H1 (cell line): ENCODE measurements around the gene SLC7A8. TPM values are rescaled to one million over a fixed set of nuclear protein-coding genes. Genes with fewer than 3 reads are reported as not detected.

Experiments
- CTCF ChIA-PET: fragments of 300-600 bp; sonication (Branson Sonifier 250); formaldehyde crosslinking; loops from one replicate; lab custom pipeline; 2021; ENCODE audit not compliant: partially characterized antibody; lab: Charles Lee
- POLR2A ChIA-PET: fragments of 300-600 bp; sonication (Branson Sonifier 250); formaldehyde crosslinking; loops from one replicate; lab custom pipeline; 2021; ENCODE audit warnings: inconsistent platforms; ENCODE audit not compliant: partially characterized antibody; lab: Charles Lee
- DNase-seq, 2 experiments: peaks; one replicate each; pipeline versions ENCODE4 v3.0.0 to v3.0.0-alpha.2; 2010 to 2022; ENCODE audit warnings: low spot score in 2 of 2, low read depth in 1 of 2, mixed read lengths in 1 of 2
- FAIRE-seq: peaks from 2 replicates; lab custom pipeline; 2011; peaks lifted over from hg19 to GRCh38; lab: Jason Lieb, UNC
- H2AFZ ChIP-seq: 2 replicates; pipeline ENCODE4 v1.8.1; 2012; ENCODE audit warnings: low read length, inconsistent platforms
- H2AK5ac ChIP-seq: 2 replicates; pipeline ENCODE4 v1.6.1; 2013; ENCODE audit warnings: low read depth, low read length
- H2BK120ac ChIP-seq: replicated peaks from 2 replicates; pipeline ENCODE3; 2013; ENCODE audit warnings: low read depth, low read length, inconsistent platforms
- H2BK12ac ChIP-seq: 2 replicates; pipeline ENCODE4 v1.6.1; 2013; ENCODE audit warnings: low read depth, low read length
- H2BK15ac ChIP-seq: 2 replicates; pipeline ENCODE4 v1.6.1; 2013; ENCODE audit warnings: low read length
- H2BK20ac ChIP-seq: 2 replicates; pipeline ENCODE4 v1.6.1; 2013; ENCODE audit warnings: low read length
- H2BK5ac ChIP-seq: 2 replicates; pipeline ENCODE4 v1.6.1; 2013; ENCODE audit warnings: low read depth, low read length
- H3K14ac ChIP-seq: 2 replicates; pipeline ENCODE4 v1.6.1; 2013; ENCODE audit warnings: inconsistent platforms; ENCODE audit not compliant: insufficient read length
- H3K18ac ChIP-seq: 2 replicates; pipeline ENCODE4 v1.6.1; 2013; ENCODE audit warnings: low read length; ENCODE audit errors: extremely low read depth
- H3K23ac ChIP-seq: 2 replicates; pipeline ENCODE4 v1.6.1; 2013; ENCODE audit warnings: inconsistent platforms; ENCODE audit not compliant: insufficient read length
- H3K23me2 ChIP-seq: 2 replicates; pipeline ENCODE4 v1.6.1; 2013; ENCODE audit warnings: low read depth, low read length
- H3K27ac ChIP-seq: 2 replicates; pipeline ENCODE4 v1.6.1; 2011; ENCODE audit warnings: low read depth, low read length, inconsistent platforms
- H3K27me3 ChIP-seq, 4 experiments: replicated peaks in 1 of 4; 1 replicate in 1 of 4; 2 replicates in 3 of 4; pipeline versions ENCODE4 v1.6.1 to v1.8.1; 2011 to 2013; ENCODE audit warnings: low read length in 3 of 4, mild to moderate bottlenecking in 3 of 4, inconsistent platforms in 2 of 4, mixed read lengths in 2 of 4, moderate library complexity in 1 of 4; ENCODE audit not compliant: control insufficient read depth in 3 of 4, insufficient read depth in 3 of 4; ENCODE audit errors: extremely low read depth in 1 of 4
- H3K36me3 ChIP-seq, 4 experiments: 2 replicates each; pipeline versions ENCODE4 v1.6.1 to v1.8.1; 2011 to 2013; ENCODE audit warnings: mild to moderate bottlenecking in 4 of 4, low read length in 3 of 4, moderate library complexity in 2 of 4, control low read depth in 1 of 4, inconsistent platforms in 1 of 4; ENCODE audit not compliant: insufficient read depth in 4 of 4, control insufficient read depth in 2 of 4
- H3K4ac ChIP-seq: replicated peaks from 2 replicates; pipeline ENCODE3; 2013; ENCODE audit warnings: low read length, low read depth, mixed read lengths, inconsistent platforms; ENCODE audit not compliant: insufficient read length
- H3K4me1 ChIP-seq, 4 experiments: replicated peaks in 1 of 4; 1 replicate in 1 of 4; 2 replicates in 3 of 4; pipeline versions ENCODE4 v1.6.1 to v1.8.1; 2011 to 2013; ENCODE audit warnings: low read length in 3 of 4, inconsistent platforms in 2 of 4, mixed read lengths in 1 of 4; ENCODE audit not compliant: insufficient read depth in 4 of 4, control insufficient read depth in 3 of 4
- H3K4me2 ChIP-seq, 2 experiments: 2 replicates each; pipeline versions ENCODE4 v1.6.1 to v1.8.1; 2011 to 2013; ENCODE audit warnings: low read depth in 2 of 2, low read length in 2 of 2, control low read depth in 1 of 2, inconsistent platforms in 1 of 2, mild to moderate bottlenecking in 1 of 2; ENCODE audit not compliant: insufficient read depth in 1 of 2
- H3K4me3 ChIP-seq, 4 experiments: fragments of 200-600, 300-600 bp in 1 of 4; sonication (generic), shearing (Covaris generic), sonication (Bioruptor Twin) in 1 of 4; 2 replicates each; pipeline versions ENCODE4 v1.5.1 to v1.8.1; 2011 to 2016; ENCODE audit warnings: low read length in 4 of 4, low read depth in 3 of 4, control low read depth in 2 of 4, inconsistent platforms in 2 of 4, mild to moderate bottlenecking in 2 of 4, mixed read lengths in 1 of 4, moderate library complexity in 1 of 4; ENCODE audit not compliant: insufficient read depth in 2 of 4; ENCODE audit errors: extremely low read depth in 1 of 4
- H3K56ac ChIP-seq: replicated peaks from 2 replicates; pipeline ENCODE3; 2013; ENCODE audit warnings: low read depth, mild to moderate bottlenecking, mixed read lengths, low read length, inconsistent platforms; ENCODE audit not compliant: insufficient read length
- H3K79me1 ChIP-seq: 2 replicates; pipeline ENCODE4 v1.6.1; 2013; ENCODE audit warnings: low read depth, low read length, control low read depth
- H3K79me2 ChIP-seq, 2 experiments: 2 replicates each; pipeline versions ENCODE4 v1.6.1 to v1.8.1; 2012 to 2013; ENCODE audit warnings: low read length in 2 of 2, mild to moderate bottlenecking in 2 of 2, inconsistent platforms in 1 of 2; ENCODE audit not compliant: insufficient read depth in 2 of 2, control insufficient read depth in 1 of 2
- H3K9ac ChIP-seq, 4 experiments: replicated peaks in 1 of 4; 1 replicate in 1 of 4; 2 replicates in 3 of 4; pipeline versions ENCODE4 v1.6.1 to v1.8.1; 2011 to 2013; ENCODE audit warnings: low read depth in 3 of 4, low read length in 3 of 4, control low read depth in 2 of 4, mild to moderate bottlenecking in 2 of 4, moderate library complexity in 2 of 4, inconsistent platforms in 1 of 4; ENCODE audit errors: extremely low read depth in 1 of 4
- H3K9me3 ChIP-seq, 2 experiments: 2 replicates each; pipeline versions ENCODE4 v1.6.1 to v1.8.1; 2012 to 2013; ENCODE audit warnings: mild to moderate bottlenecking in 2 of 2, moderate library complexity in 2 of 2, control low read depth in 1 of 2, inconsistent platforms in 1 of 2, low read depth in 1 of 2, low read length in 1 of 2, mixed read lengths in 1 of 2; ENCODE audit not compliant: insufficient read depth in 2 of 2
- H4K20me1 ChIP-seq, 2 experiments: replicated peaks in 1 of 2; 2 replicates each; pipeline versions ENCODE3 to v1.8.1; 2011 to 2013; ENCODE audit warnings: inconsistent platforms in 2 of 2, low read length in 2 of 2, mild to moderate bottlenecking in 1 of 2; ENCODE audit not compliant: insufficient read depth in 2 of 2, control insufficient read depth in 1 of 2
- H4K5ac ChIP-seq: 2 replicates; pipeline ENCODE4 v1.6.1; 2013; ENCODE audit warnings: low read length, low read depth, mixed read lengths, inconsistent platforms; ENCODE audit not compliant: insufficient read length
- H4K8ac ChIP-seq: 2 replicates; pipeline ENCODE4 v1.8.0; 2013; ENCODE audit warnings: mild to moderate bottlenecking, moderate library complexity, low read length, inconsistent platforms; ENCODE audit not compliant: insufficient read depth; ENCODE audit errors: extremely low read depth
- H4K91ac ChIP-seq: replicated peaks from 2 replicates; pipeline ENCODE3; 2013; ENCODE audit warnings: low read length, mixed read lengths, inconsistent platforms; ENCODE audit not compliant: insufficient read length
- ASH2L ChIP-seq: fragments of 200-600, 300-600 bp; sonication (generic); IDR thresholded peaks from one replicate; pipeline ENCODE4 v1.7.1; 2017; ENCODE audit warnings: low read length
- CTBP2 ChIP-seq: IDR thresholded peaks from 2 replicates; pipeline ENCODE4 v1.7.0; 2011; ENCODE audit warnings: borderline replicate concordance, mild to moderate bottlenecking, moderate library complexity, mixed read lengths, low read length; ENCODE audit not compliant: insufficient read depth, insufficient read length
- E2F6 ChIP-seq: IDR thresholded peaks from 2 replicates; pipeline ENCODE4 v1.6.1; 2012; ENCODE audit warnings: inconsistent platforms
- HDAC6 ChIP-seq: IDR thresholded peaks from one replicate; pipeline ENCODE4 v1.7.1; 2012; ENCODE audit warnings: low read depth, mild to moderate bottlenecking, inconsistent platforms, low read length, moderate library complexity
- NANOG ChIP-seq: IDR thresholded peaks from 2 replicates; pipeline ENCODE4 v1.6.1; 2011; ENCODE audit warnings: low read length, low read depth, mild to moderate bottlenecking, inconsistent platforms; ENCODE audit not compliant: insufficient read depth, poor library complexity, severe bottlenecking
- TAF1 ChIP-seq: IDR thresholded peaks from 2 replicates; pipeline ENCODE4 v1.6.1; 2011; ENCODE audit warnings: mild to moderate bottlenecking, low read depth, low read length
- TBP ChIP-seq: IDR thresholded peaks from 2 replicates; pipeline ENCODE4 v1.6.1; 2011; ENCODE audit warnings: low read depth, low read length, improper control_type of control experiment
- TEAD4 ChIP-seq: IDR thresholded peaks from 2 replicates; pipeline ENCODE4 v1.6.1; 2012; ENCODE audit warnings: low read depth, low read length, inconsistent platforms, mixed read lengths
- USF2 ChIP-seq: IDR thresholded peaks from 2 replicates; pipeline ENCODE4 v1.6.1; 2011; ENCODE audit warnings: low read length, improper control_type of control experiment
- WGBS, 2 experiments: shearing (Covaris generic) in 1 of 2; methylation state at CpG; one replicate each; pipeline versions ENCODE4 v1.1.6 to v1.1.7; 2013 to 2015; ENCODE audit warnings: low lambda C conversion rate in 2 of 2, mixed read lengths in 2 of 2, inconsistent platforms in 1 of 2, low coverage in 1 of 2, missing lambda C conversion rate in 1 of 2; ENCODE audit not compliant: insufficient replicate concordance in 2 of 2, insufficient coverage in 1 of 2, insufficient read length in 1 of 2; ENCODE audit errors: extremely low coverage in 1 of 2, missing lambda C conversion rate in 1 of 2; 5-methylcytosine and 5-hydroxymethylcytosine counted together
- polyA plus RNA-seq, 7 experiments: library from polyadenylated mRNA; depleted of rRNA in 3 of 7; stranded (reverse) in 5 of 7; unstranded in 2 of 7; fragments of >200 nt in 5 of 7; fragments of 200-250 nt in 2 of 7; gene quantifications; 1 replicate in 5 of 7; 2 replicates in 1 of 7; 4 replicates in 1 of 7; pipeline versions ENCODE4 v1.2.1 to v1.2.3, GENCODE V29; 2011 to 2013; ENCODE audit warnings: missing spikeins in 2 of 7, mixed read lengths in 2 of 7
- total RNA-seq: library from RNA; stranded (reverse); fragmentation: NEBNext Ultra II Directional; extraction: Animal tissue kit (Norgen Biotek cat#: 25700); gene quantifications from 2 replicates; pipeline ENCODE4 v1.2.1, GENCODE V29; 2021
- TF ChIP-seq, protein P1 (sequence below): IDR thresholded peaks from 2 replicates; pipeline ENCODE4 v1.6.1; 2011; ENCODE audit warnings: low read depth, mild to moderate bottlenecking, low read length; ENCODE audit not compliant: insufficient read depth

The SLC7A8 gene
- total and polyA plus RNA-seq, 2 of the 8 experiments (the other 6 are each of a cell fraction or from before 2014, with no cell fraction given) = 182 to 204 TPM

DNA sequence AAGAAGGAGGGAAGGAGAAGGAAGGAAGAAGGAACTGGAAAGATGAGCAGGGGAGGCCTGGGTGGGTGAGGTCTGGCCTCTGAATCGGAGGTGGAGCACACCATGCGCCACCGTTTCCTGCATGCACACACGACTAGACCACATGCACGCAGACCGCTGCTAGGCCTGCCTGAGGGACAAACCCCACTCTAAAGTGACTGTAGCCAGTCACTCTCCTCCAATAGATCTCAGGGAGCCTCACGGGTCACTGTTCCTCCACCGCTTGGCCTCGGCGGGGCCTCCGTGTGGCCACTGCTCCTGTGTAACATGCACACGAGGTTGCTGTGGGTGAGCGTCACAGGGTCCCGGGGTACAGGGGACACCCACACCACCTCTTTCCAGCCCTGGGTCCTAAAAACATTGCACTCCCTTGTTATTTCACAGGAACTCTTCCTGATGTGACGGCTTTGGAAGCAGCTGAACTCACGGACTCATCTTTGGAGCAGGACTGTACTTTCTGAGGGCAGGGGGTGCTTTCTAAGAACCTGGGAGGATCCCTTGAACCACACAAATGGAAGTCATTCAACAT is 46.8 kb downstream of the SLC7A8 start:
- no peak overlapping the region for H2AK5ac ChIP-seq
- CTCF ChIA-PET = interaction anchor here (0.9 to 1.5 kb wide), 2 partner anchors 50 to 131 kb away, joined by 3 to 10 read pairs; no protein-coding TSS in a partner anchor
- H3K18ac ChIP-seq = no peak overlapping the region

More for the DNA sequence above, 46.8 kb downstream of the SLC7A8 start:
- H3K9ac ChIP-seq = no peak overlapping the region
- no peak for FAIRE-seq
- H3K4me2 ChIP-seq = no peak overlapping the region
- no peak overlapping the region for H2AFZ ChIP-seq
- H3K79me2 ChIP-seq = no peaks in the 10 kb centered on the region
- no peak overlapping the region for H3K14ac ChIP-seq
- no peak for DNase-seq
- no peak overlapping the region for H3K4me3 ChIP-seq
- H2BK5ac ChIP-seq = no peak overlapping the region
- no peak overlapping the region for H3K56ac ChIP-seq
- no peak overlapping the region for H4K8ac ChIP-seq
- peaks cover 5 to 39% (median 25%) of the 10 kb centered on the region in 4 experiments; a peak in 6 of 8 replicates for H3K36me3 ChIP-seq
- H3K4ac ChIP-seq = no peak overlapping the region
- no peak overlapping the region for H3K23ac ChIP-seq
- POLR2A ChIA-PET = interaction anchor here (1.0 to 2.2 kb wide), 2 partner anchors 11 to 27 kb away, joined by 3 to 9 read pairs; no protein-coding TSS in a partner anchor
- no peak overlapping the region for H4K5ac ChIP-seq
- H3K27ac ChIP-seq = no peak overlapping the region
- H2BK20ac ChIP-seq = no peak overlapping the region
- no peaks in the 10 kb centered on the region for H3K27me3 ChIP-seq
- H2BK12ac ChIP-seq = no peak overlapping the region
- WGBS, 2 experiments = 96% methylated on average over 14 of the region's 16 CpGs; no CpG with 5 or more reads in 1 of the 2 experiments
- H2BK15ac ChIP-seq = no peak overlapping the region
- TF ChIP-seq E2F6 (no peak), USF2 (no peak), NANOG (no peak), TAF1 (no peak), TEAD4 (no peak), CTBP2 (no peak), TBP (no peak), ASH2L (no peak), HDAC6 (no peak)
- TF ChIP-seq, protein P1, sequence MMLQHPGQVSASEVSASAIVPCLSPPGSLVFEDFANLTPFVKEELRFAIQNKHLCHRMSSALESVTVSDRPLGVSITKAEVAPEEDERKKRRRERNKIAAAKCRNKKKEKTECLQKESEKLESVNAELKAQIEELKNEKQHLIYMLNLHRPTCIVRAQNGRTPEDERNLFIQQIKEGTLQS = no peak
- no peaks in the 10 kb centered on the region for H3K9me3 ChIP-seq
- peaks cover 2 to 3% of the 10 kb centered on the region in 2 experiments for H4K20me1 ChIP-seq
- H3K79me1 ChIP-seq = no peaks in the 10 kb centered on the region
- no peaks in the 10 kb centered on the region; the same call in 1 of the 2 replicates for H3K23me2 ChIP-seq
- no peak overlapping the region for H2BK120ac ChIP-seq
- H4K91ac ChIP-seq = no peak overlapping the region
- H3K4me1 ChIP-seq = no peaks in the 10 kb centered on the region
